ENCODE measurements around the gene WHRN. TPM values are rescaled to one million over a fixed set of nuclear protein-coding genes. Genes with fewer than 3 reads are reported as not detected.

The WHRN gene
- total and polyA plus RNA-seq, 2 of the 8 experiments (the other 6 are each of a cell fraction or from before 2014, with no cell fraction given), result 4.4 to 7.7 TPM

GRCh38 chr9:114461468-114461867 is 43.8 kb downstream of the WHRN start (continued):
- TF ChIP-seq MAFK (IDR thresholded peaks at IDR 0.05; ENCODE audit: low read depth, low read length), result no peak
- no peak for TF ChIP-seq ATF3 (IDR thresholded peaks at IDR 0.05; ENCODE audit: insufficient read depth, low read depth, low read length)
- TF ChIP-seq SP4 (IDR thresholded peaks at IDR 0.05; ENCODE audit: low read length), result no peak
- TF ChIP-seq ZNF274 (IDR thresholded peaks at IDR 0.05; ENCODE audit: borderline replicate concordance, extremely low read depth, low read length), result no peak

All from H1 (cell line).